Measurements from ENCODE around the gene SF3B3. TPM values are rescaled to one million over a fixed set of nuclear protein-coding genes. Genes with fewer than 3 reads are reported as not detected.

SF3B3 gene
- total RNA-seq, 1 experiment from 2014 or later, result 253 TPM

DNA sequence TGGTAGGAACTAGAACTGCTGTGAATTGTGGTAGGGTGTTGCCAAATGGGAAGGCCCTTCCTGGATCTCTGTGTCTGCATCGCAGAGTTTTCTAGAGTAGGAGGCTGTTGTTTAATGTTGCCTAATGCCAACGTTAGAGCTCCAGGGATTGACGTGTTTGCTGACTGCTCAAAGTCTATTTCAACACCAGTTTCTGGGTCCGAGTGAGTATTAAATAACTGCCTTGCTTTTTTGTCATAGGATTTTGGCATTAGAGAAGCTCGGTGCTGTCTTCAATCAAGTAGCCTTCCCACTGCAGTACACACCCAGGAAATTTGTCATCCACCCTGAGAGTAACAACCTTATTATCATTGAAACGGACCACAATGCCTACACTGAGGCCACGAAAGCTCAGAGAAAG lies 40.0 kb downstream of the SF3B3 start:
- in situ Hi-C loops (cut with HindIII; ENCODE audit: low pct_unique_long_range_greater_than_20kb, low sequenced_read_pairs), result no loop called here
- no peak overlapping the region for H3K27ac ChIP-seq (ENCODE audit: low read length)
- DNase-seq (ENCODE audit: low read depth, low spot score) (no peak), ATAC-seq (no peak)
- H3K36me3 ChIP-seq (ENCODE audit: control insufficient read depth, insufficient read depth, low read length), result peaks cover 52% of the 10 kb centered on the region
- H3K4me1 ChIP-seq (ENCODE audit: control insufficient read depth, insufficient read depth, low read length), result no peaks in the 10 kb centered on the region
- intact Hi-C loops (cut with micrococcal nuclease; ENCODE audit: unreplicated experiment), result no loop called here
- BruUV-seq (replicated peaks), result no TSS peak
- no peak overlapping the region for H3K4me3 ChIP-seq (ENCODE audit: low read depth in 2 of 2, low read length in 2 of 2)
- no peaks in the 10 kb centered on the region for H3K9me3 ChIP-seq (ENCODE audit: control insufficient read depth, insufficient read depth, low read depth, low read length)
- H3K27me3 ChIP-seq (ENCODE audit: control insufficient read depth, insufficient read depth, low read length), result no peaks in the 10 kb centered on the region
- POLR2A ChIA-PET, result interaction anchor here (0.7 kb wide), 1 partner anchor 152 kb away, joined by 3 read pairs; no protein-coding TSS in a partner anchor
- TF ChIP-seq, protein P1, sequence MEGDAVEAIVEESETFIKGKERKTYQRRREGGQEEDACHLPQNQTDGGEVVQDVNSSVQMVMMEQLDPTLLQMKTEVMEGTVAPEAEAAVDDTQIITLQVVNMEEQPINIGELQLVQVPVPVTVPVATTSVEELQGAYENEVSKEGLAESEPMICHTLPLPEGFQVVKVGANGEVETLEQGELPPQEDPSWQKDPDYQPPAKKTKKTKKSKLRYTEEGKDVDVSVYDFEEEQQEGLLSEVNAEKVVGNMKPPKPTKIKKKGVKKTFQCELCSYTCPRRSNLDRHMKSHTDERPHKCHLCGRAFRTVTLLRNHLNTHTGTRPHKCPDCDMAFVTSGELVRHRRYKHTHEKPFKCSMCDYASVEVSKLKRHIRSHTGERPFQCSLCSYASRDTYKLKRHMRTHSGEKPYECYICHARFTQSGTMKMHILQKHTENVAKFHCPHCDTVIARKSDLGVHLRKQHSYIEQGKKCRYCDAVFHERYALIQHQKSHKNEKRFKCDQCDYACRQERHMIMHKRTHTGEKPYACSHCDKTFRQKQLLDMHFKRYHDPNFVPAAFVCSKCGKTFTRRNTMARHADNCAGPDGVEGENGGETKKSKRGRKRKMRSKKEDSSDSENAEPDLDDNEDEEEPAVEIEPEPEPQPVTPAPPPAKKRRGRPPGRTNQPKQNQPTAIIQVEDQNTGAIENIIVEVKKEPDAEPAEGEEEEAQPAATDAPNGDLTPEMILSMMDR (IDR thresholded peaks at IDR 0.05), result no peak
- TF ChIP-seq SIN3A (IDR thresholded peaks at IDR 0.05; ENCODE audit: borderline replicate concordance, insufficient read depth, low read depth, low read length), result no peak
- TF ChIP-seq, protein P2, sequence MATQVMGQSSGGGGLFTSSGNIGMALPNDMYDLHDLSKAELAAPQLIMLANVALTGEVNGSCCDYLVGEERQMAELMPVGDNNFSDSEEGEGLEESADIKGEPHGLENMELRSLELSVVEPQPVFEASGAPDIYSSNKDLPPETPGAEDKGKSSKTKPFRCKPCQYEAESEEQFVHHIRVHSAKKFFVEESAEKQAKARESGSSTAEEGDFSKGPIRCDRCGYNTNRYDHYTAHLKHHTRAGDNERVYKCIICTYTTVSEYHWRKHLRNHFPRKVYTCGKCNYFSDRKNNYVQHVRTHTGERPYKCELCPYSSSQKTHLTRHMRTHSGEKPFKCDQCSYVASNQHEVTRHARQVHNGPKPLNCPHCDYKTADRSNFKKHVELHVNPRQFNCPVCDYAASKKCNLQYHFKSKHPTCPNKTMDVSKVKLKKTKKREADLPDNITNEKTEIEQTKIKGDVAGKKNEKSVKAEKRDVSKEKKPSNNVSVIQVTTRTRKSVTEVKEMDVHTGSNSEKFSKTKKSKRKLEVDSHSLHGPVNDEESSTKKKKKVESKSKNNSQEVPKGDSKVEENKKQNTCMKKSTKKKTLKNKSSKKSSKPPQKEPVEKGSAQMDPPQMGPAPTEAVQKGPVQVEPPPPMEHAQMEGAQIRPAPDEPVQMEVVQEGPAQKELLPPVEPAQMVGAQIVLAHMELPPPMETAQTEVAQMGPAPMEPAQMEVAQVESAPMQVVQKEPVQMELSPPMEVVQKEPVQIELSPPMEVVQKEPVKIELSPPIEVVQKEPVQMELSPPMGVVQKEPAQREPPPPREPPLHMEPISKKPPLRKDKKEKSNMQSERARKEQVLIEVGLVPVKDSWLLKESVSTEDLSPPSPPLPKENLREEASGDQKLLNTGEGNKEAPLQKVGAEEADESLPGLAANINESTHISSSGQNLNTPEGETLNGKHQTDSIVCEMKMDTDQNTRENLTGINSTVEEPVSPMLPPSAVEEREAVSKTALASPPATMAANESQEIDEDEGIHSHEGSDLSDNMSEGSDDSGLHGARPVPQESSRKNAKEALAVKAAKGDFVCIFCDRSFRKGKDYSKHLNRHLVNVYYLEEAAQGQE (IDR thresholded peaks at IDR 0.05; ENCODE audit: insufficient read depth in 1 of 2, low read depth in 2 of 2, low read length in 1 of 2), result no peak
- TF ChIP-seq TCF7L2 (IDR thresholded peaks at IDR 0.05; ENCODE audit: low read depth, low read length), result no peak
- TF ChIP-seq POLR2AphosphoS5 (IDR thresholded peaks at IDR 0.05; ENCODE audit: low read depth, low read length), result no peak
- CTCF ChIA-PET, result no interaction called here

DNA sequence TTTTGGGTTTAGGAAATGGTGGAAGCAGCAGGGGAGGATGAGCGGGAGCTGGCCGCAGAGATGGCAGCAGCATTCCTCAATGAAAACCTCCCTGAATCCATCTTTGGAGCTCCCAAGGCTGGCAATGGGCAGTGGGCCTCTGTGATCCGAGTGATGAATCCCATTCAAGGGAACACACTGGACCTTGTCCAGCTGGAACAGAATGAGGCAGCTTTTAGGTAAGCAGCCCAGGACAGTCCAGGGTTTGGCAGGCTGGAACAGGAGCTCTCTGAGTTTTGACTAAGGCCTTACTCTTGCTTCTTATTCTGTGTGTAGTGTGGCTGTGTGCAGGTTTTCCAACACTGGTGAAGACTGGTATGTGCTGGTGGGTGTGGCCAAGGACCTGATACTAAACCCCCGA lies 41.4 kb downstream of the SF3B3 start:
- no peak overlapping the region for H3K27ac ChIP-seq (ENCODE audit: low read length)
- H3K36me3 ChIP-seq (ENCODE audit: control insufficient read depth, insufficient read depth, low read length), result peaks cover 55% of the 10 kb centered on the region
- H3K27me3 ChIP-seq (ENCODE audit: control insufficient read depth, insufficient read depth, low read length), result no peaks in the 10 kb centered on the region
- POLR2A ChIA-PET, result no interaction called here
- H3K9me3 ChIP-seq (ENCODE audit: control insufficient read depth, insufficient read depth, low read depth, low read length), result no peaks in the 10 kb centered on the region
- no peak overlapping the region for H3K4me3 ChIP-seq (ENCODE audit: low read depth in 2 of 2, low read length in 2 of 2)
- CTCF ChIA-PET, result no interaction called here
- no peak for ATAC-seq
- in situ Hi-C loops (cut with HindIII; ENCODE audit: low pct_unique_long_range_greater_than_20kb, low sequenced_read_pairs) (no loop called here), intact Hi-C loops (cut with micrococcal nuclease; ENCODE audit: unreplicated experiment) (no loop called here)
- TF ChIP-seq, protein P1 (IDR thresholded peaks at IDR 0.05), result no peak
- TF ChIP-seq TCF7L2 (IDR thresholded peaks at IDR 0.05; ENCODE audit: low read depth, low read length) (no peak), SIN3A (IDR thresholded peaks at IDR 0.05; ENCODE audit: borderline replicate concordance, insufficient read depth, low read depth, low read length) (no peak), POLR2AphosphoS5 (IDR thresholded peaks at IDR 0.05; ENCODE audit: low read depth, low read length) (no peak)
- TF ChIP-seq, protein P2 (IDR thresholded peaks at IDR 0.05; ENCODE audit: insufficient read depth in 1 of 2, low read depth in 2 of 2, low read length in 1 of 2), result no peak
- BruUV-seq (replicated peaks), result no TSS peak
- H3K4me1 ChIP-seq (ENCODE audit: control insufficient read depth, insufficient read depth, low read length), result no peaks in the 10 kb centered on the region
- DNase-seq (ENCODE audit: low read depth, low spot score), result no peak
